COLO829 (cell line): ENCODE data around the gene FHIT.

Experiments used
- DNase-seq: peaks from one replicate; pipeline ENCODE4 v3.0.0; 2012; ENCODE audit warnings: low spot score

Gene FHIT

DNA sequence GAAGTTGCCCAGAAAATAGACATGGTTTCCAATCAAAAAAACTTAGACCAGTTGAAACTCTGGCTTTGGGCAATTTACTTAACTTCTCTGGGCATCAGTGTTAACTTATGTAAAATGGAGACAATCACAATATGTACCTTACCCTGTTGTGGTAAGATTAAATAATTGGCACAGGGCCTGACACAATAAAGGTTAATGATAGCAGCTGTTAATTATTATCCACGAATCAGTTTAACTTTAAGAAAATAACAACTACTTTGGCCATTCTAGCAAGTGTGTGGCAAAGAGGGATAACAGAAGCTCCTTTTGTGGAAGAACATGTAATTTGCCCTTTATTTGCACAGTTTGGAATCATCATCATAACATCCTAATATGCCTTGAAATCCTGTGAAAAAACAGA is 787.6 kb downstream of the FHIT start:
- DNase-seq = no peak

DNA sequence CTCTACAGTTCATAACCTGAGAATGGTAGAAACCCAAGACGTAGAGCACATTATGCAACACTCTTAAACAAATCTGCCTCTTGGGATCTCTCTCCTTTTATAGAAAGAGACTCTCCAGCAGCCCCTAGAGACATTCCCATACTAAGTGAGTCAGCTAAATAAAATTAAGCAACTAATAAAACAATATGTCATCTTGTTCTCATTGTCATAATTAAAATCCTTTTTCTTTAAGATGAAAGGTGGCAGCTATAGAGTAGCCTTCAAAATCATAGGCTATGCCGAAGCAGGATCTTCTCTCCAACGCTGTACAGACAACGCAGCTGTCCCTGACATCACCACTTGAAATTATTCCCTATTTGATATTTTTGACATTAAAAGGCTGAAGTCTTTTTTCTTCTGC is 790.0 kb downstream of the FHIT start:
- DNase-seq = peak; percentile 23

DNA sequence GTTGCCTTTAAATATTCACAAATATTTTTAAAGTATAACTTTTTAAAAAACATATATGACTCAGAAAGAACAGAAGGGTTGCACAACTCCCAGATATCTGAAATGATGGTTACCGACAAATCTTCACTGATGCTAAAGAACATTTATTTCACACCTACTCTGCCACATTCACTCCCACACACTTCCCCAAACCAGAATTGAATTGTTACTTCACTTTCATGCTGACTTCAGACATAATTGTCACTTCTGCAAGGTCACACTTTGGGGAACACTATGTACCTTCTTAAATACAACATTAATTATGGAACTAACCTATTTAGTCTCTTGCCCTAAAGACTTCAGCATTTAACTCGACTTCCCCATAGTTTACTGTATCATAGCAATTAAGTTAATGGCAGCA is 795.1 kb downstream of the FHIT start:
- DNase-seq = no peak

DNA sequence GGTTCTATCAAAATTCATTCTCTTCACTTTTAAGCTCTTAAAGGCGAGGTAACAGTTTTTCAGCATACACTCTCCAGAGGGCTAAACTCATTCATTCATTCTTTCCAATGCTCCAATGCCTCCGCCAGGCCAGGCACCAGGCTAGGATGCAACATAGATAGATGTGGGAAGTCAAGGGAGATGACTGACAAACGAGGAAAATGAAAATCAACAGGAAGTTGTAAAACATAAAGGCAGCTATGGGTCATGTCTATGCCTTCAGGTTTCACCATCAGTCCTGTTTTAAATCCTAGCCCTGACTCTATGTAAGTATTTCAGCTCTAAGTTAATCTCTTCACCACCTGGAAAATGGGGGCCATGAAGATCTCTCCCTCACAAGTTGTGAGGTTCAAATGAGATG is 797.9 kb downstream of the FHIT start:
- DNase-seq = no peak

DNA sequence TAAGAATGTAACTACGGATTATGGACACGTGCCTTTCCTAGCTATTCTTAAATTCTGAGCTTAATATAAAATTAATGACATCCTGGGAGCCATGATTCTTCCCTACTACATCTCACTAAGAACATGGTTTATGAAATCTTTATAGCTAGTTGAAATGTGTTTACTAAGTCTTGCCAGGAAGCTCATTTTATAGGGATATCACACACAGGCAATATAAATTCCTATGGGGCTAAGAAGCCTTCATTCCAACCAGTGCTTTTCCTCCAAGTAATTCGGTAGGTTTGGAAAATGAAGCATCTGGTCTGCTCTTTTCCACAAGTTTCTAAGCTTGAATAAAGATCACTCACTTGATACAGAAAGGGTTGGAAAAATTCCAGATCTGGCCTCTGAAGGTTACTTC is 802.6 kb downstream of the FHIT start:
- no peak for DNase-seq

DNA sequence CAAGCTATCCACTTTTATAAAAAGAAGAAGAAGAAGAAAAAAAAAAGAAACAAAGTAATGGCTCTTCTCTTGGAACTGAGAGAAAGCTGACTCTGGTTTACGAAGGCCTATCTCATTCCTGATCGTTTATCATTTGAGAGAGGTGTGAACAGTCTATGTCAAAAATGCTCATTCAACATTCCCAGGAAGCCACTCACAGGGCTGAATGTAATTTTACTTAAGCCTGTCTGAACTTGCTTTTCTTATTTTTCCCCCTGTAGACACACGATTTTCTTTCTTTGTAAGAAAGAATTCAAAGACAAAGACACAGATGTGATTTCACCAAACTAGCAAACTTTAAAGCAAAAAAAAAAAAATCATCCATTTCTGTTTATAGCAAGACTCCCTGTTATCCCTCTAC is 805.8 kb downstream of the FHIT start:
- DNase-seq = no peak

DNA sequence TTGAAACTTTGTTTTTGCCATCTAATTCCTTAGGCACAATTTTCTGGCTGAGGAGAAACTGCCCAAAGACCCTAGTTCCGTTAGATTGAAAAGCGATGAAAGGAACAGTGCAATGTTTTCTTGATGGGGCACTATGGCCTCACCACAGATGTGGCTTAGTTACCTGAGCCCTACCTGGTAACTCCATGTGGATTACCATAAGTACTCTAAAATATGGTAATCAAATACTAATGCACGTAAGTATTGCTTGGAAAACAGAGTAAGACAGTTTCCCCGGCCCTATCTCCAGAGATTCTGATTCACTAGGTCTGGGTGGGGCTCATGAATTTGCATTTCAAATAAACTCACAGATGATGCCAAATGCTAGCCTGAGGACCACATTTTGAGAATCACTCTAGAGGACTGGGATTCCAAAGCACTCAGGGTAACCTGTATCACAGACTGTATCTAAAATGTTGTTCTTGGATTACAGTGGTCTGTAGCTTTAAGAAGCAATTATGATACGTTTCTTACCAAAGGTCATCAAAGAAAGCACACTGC is 806.3 kb downstream of the FHIT start:
- DNase-seq = no peak

DNA sequence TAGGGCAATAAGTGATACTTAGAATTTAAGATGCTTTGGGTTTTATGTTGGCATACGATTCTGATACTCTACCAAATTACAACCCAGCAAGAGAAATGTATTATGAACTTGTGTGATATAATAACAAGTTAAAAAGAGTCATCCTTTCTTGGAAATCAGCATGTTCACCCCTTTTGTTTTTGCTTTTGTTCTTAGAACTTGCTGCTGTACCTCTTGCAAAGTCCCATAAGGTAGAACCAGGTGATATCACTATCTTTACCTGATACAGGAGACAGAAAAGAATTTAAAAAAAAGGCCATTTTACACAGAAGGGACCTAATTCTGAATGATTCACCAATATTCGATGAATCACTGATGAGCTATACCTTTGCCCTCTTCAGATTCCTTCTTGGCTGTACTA is 810.4 kb downstream of the FHIT start:
- no peak for DNase-seq

DNA sequence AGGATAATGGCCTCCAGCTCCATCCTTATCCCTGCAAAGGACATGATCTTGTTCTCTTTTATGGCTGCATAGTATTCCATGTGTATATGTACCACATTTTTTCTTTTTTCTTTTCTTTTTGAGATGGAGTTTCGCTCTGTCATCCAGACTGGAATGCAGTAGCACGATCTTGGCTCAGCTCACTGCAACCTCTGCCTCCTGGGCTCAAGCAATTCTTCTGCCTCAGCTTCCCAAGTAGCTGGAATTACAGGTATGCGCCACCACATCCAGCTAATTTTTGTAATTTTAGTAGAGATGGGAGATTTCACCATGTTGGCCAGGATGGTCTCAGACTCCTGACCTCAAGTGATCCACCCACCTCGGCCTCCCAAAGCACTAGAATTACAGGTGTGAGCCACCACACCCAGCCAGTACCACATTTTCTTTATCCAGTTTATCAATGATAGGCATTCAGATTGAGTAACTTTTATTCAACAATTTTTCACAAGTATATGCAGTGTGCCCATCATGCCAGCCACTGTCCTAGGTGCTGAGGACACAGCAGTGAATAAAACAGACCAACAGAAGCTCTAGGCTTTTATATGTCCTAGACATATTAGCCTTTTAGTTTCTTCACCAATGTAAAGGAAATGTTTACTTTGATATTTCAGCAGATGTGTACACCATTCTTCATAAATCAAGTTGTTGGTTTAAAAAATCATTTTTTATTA is 815.2 kb downstream of the FHIT start:
- no peak for DNase-seq

DNA sequence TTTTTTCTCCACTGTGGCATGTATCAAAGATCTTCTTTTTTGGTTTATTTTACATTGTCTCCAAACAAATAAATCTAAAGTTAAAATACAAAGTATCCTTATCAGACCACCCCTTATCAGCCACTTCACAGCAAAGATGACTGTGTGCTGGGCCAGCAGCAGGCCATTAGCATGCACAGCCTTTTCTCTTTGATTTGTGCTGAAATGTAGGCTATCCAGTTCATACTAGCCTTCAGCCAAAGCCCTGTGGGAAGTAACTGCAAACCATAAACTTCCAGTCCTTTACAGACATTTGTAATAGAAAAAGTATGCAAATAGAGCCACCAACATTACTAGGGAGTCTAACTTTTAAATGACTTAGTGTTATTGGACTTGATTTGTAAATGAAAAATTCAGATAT is 816.3 kb downstream of the FHIT start:
- DNase-seq = no peak

DNA sequence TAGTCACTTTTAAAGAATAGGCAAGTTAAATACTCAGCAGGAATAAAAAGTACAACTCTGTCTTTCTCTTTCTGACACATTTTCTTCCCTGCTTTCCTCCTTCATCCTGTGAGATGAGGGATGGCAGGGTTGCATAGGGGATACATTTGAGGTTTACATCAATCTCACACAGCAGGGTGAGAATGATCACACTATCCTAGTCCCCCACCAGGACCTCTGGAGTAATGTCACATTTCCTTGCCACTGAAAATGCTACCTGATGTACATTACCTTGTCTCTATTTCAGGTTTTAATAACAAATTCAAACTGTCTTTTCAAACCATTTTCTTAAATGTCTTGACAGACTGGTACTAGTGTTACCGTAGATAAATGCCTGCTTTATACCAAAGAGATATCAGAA is 816.9 kb downstream of the FHIT start:
- DNase-seq = no peak

DNA sequence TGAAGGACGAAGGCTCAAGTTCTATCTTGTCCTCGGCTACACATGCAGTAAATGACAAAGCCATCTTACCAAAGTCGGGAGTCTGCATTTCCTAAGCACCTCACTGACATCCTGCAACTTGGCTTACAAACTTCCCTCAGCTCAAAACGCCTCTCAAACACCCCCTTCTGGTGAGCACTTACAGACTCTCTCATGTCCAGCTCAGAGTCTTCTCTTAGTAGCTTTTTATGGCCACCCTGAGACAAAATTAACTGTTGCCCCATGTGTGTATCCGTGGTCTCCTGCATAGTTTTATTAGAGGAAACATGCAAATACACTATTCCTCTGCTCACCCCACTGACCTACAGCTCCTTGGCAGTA is 819.7 kb downstream of the FHIT start:
- no peak for DNase-seq

DNA sequence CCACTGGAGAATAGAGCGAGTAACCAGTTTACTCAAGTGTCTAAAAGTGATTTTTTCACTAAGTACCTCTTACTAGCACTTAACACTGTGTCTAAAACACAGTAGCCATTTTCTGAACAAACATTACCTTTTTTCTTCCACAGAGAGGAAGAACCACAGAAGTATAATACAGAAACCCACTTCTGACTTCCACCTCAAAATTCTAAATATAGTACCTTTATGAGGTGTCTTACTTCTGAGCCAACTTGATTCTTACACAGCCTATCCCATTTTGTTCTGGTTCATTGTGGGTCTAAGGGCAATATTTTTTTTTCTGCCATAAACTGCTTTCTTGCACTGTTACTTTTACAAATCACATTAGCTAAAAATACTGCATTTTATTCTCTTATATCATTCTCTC is 821.0 kb downstream of the FHIT start:
- DNase-seq = no peak

DNA sequence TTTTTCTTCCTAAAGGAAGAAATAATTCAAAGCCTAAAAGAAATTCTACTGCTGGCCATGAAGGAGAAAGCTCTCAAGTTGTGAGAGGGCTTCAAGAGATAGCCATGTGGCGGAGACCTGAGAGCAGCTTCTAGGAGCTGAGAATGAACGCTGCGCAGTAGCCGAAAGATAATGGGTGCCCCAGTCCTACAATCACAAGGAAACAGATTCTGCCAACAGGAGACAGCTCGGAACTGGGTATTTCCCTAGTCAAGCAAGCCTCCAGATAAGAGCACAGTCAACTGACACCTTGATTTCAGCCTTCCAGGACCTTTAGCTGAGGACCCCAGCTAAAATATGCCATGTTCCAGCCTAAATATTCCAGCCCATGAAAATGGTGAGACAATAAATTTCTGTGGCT is 824.1 kb downstream of the FHIT start:
- DNase-seq = no peak

DNA sequence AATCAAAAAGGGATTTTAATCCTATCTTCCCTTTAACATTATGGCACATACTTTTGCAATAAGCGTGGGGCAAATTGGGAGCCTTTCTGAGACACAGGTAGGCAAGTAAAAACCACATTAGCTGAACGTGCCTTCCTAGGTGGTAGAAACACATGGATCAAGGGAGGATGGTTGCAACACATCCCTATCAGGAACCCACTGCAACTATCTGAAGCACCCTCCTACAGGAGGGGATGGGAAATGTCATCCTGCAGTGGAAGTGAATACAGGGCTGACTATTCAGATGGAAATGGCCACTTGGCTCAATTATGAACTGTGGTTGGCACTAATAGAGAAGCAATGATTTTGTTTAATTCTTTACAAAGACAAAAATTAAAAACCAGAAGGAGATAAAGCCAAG is 826.3 kb downstream of the FHIT start:
- DNase-seq = no peak

DNA sequence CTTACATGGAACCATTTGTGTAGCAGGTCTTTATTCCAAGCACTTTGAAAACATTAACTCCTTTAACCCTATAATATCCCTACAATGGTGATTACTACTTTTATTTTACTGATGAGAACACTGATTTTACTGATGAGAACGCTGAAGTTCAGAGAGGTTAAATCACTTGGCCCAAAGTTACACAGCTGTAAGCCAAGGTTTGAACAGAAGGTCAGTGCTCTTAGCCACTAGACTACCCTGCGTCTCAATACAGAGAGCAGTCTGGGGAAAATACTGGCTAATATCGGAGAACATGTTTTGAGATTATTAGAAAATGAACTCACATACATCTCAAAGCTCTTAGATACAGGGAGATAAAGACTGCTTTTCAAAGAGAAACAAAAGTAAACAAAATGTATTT is 827.2 kb downstream of the FHIT start:
- no peak for DNase-seq

DNA sequence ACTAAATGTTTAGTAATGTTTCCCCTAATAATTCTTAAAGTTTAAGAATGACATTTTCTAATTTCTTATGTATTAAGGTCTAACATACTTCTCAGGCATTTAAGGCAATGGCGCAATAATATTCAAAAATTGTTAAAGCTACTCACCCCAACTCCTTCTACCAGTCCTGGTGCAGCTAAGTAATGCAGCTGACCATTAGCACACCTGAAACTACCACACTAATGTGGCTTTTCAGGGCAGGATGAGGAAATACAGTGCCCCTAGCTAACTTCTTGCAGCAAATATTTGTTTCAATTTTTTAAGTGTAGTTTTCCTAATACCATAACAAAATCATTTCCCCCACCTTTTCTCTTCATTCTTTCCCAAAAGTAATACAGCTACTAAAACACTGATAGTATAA is 827.7 kb downstream of the FHIT start:
- DNase-seq = no peak

DNA sequence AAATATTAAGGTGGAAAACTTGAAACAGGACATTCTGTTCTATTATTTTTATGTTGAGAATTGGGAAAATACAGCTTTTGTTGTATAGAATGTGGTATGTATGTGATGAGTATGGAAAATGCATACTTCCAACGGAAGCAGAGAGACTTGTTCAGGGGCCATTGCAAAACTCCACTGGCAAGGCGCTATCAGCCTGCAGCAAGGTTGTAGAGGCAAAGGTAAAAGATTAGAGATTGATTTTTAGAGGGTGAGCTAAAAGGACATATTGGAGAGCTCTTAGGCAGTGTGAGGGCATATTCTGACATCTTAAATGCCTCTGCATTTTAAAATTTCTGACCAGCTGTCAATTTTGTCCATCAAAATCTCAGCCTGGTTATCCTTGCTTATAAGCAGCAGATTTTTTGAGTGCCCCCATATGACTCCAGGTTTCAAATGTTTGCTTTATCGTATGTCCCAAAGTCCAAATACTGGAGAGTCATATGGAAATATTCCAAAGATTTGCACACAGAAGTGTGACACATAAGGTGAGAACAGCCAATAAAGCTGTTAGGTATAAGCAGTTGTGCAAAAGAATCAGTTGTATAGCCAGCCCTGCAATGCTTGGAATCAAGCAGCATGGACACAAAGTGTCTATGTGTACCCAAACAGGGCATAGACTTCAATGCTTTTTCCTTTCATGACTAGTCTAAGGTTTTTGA is 829.4 kb downstream of the FHIT start:
- no peak for DNase-seq

DNA sequence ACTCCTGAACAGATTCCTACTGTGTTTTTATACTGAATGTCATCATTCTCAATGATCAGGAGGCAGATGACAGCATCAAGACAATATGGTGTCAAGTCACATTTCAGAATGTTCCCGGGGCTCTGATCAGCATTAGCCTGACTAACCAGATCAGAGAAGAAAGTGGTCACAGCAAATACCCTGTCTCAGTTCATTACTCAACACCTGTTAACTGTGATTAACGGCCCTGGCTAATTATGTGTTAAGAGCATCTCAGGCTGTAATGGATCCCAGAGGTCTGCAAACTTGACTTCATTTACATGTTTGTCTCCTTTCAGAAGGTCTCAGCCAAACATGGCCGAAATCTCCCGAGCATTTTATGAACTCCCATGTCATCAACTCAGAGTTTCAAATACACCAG is 833.7 kb downstream of the FHIT start:
- no peak for DNase-seq

DNA sequence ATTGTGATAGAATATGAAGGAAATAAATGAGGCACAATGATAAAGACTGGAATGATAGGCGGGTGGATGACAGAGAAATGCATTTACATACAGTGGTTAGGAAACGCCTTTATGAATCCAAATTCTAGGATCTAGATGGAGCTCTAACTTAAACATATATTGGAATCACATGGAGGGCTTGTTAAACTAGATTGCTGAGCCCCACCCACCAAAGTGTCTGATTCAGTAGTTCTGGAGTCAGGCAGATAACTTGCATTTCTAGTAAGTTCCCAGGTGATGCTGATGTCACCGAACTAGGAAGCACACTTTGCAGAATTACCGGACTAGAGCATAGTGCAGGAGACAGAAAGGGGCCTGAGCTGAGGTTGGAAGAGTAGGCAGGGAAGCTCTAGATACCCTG is 837.2 kb downstream of the FHIT start:
- DNase-seq = no peak

DNA sequence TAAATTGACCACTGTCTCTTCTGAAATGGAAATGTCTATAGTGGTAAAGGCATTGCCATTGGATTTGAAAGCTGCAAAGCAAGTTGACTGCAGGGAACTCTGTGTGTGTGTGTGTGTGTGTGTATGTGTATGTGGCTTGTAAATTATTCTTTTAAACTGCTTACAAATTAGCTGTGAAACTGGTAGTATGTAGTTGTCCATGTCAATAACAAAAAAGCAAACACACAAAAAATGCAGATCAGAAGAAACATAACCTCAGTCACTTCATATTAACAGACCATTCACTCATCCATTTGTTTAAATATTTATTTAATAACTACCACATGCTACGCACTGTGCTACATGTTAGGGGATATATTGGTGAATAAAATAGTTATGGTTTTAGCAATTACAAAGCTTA is 837.7 kb downstream of the FHIT start:
- DNase-seq = no peak

DNA sequence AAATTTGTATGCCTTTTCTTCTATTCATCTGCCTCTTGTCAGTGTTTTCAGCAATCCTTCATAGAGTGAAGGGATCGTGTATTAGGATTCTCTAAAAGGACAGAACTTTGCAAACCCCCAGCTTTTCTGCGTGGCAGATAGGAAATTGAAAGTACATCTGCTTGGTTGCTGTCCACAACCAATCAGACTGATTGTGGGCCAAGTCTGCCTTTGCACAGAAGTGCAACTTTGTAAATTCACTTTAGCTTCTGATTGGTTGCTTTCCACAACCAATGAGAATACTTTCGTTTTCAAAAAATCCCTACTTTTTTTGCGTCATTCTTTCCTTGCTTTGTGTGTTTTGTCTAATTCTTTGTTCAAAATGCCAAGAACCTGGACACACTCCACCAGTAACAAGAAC is 847.4 kb downstream of the FHIT start:
- no peak for DNase-seq

DNA sequence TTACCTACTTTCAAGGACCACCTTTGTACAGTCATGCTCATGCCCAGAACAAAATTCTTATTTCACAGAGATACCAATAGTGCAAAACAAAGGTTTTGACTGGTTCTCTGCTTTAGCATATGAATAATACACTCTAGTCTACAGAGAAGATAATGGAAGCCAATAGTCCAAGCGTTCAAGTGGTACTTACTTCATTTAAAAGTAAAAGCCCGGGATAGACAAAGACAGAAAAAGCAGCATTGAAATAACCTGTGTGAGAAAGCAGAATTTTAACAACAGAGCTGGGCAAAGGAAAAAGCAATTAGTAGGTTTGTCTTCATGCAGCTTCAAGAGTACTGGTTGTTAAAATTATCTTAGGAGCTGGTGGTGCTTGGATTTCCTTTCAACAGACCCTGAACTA is 848.3 kb downstream of the FHIT start:
- DNase-seq = no peak
